ENCODE measurements around the gene SMS. TPM values are rescaled to one million over a fixed set of nuclear protein-coding genes. Genes with fewer than 3 reads are reported as not detected.

The SMS gene
- total RNA-seq, 2 experiments from 2014 or later: 89.0 to 91.8 TPM

GRCh38 chrX:21990832-21991231 is 50.3 kb downstream of the SMS start:
- Mint-ChIP-seq H3K27ac (no peak overlapping the region), H3K27me3 (ENCODE audit: low read depth) (no peaks in the 10 kb centered on the region), H3K4me1 (ENCODE audit: low read depth) (peaks cover 31% of the 10 kb centered on the region), H3K9me3 (ENCODE audit: insufficient read depth) (no peaks in the 10 kb centered on the region), H3K36me3 (ENCODE audit: low read depth) (peaks cover 43% of the 10 kb centered on the region), H3K4me3 (no peak overlapping the region)
- no peak for ATAC-seq
- ChIA-PET CTCF (interaction anchor here (2.0 kb wide), 2 partner anchors 19 to 145 kb away, joined by 4 read pairs; no protein-coding TSS in a partner anchor), POLR2A (interaction anchor here (0.5 kb wide), 1 partner anchor 127 kb away, joined by 3 read pairs; no protein-coding TSS in a partner anchor)
- no peak for DNase-seq

GRCh38 chrX:21991504-21991903 is 51.0 kb downstream of the SMS start:
- Mint-ChIP-seq H3K4me3 (no peak overlapping the region), H3K27me3 (ENCODE audit: low read depth) (no peaks in the 10 kb centered on the region), H3K9me3 (ENCODE audit: insufficient read depth) (no peaks in the 10 kb centered on the region), H3K36me3 (ENCODE audit: low read depth) (peaks cover 45% of the 10 kb centered on the region), H3K4me1 (ENCODE audit: low read depth) (peaks cover 35% of the 10 kb centered on the region), H3K27ac (no peak overlapping the region)
- ATAC-seq (no peak), DNase-seq (no peak)
- CTCF ChIA-PET: no interaction called here
- POLR2A ChIA-PET: interaction anchor here (0.5 to 0.6 kb wide), 2 partner anchors 89 to 126 kb away, joined by 3 read pairs; no protein-coding TSS in a partner anchor

- no peak for DNase-seq
- peaks cover 50% of the 10 kb centered on the region for H3K36me3 Mint-ChIP-seq (ENCODE audit: low read depth)
- H3K27ac Mint-ChIP-seq: no peak overlapping the region
- no peak for ATAC-seq
- no peaks in the 10 kb centered on the region for H3K9me3 Mint-ChIP-seq (ENCODE audit: insufficient read depth)
- ChIA-PET POLR2A (no interaction called here), CTCF (no interaction called here)
- no peaks in the 10 kb centered on the region for H3K27me3 Mint-ChIP-seq (ENCODE audit: low read depth)
- H3K4me3 Mint-ChIP-seq: no peak overlapping the region
- peaks cover 44% of the 10 kb centered on the region for H3K4me1 Mint-ChIP-seq (ENCODE audit: low read depth)
These were observed 52.8 kb downstream of the SMS start for GRCh38 chrX:21993265-21993664.

GRCh38 chrX:21996872-21997455 is 56.5 kb downstream of the SMS start:
- H3K4me1 Mint-ChIP-seq (ENCODE audit: low read depth): peaks cover 22% of the 10 kb centered on the region
- DNase-seq (no peak), ATAC-seq (no peak)
- no peaks in the 10 kb centered on the region for H3K27me3 Mint-ChIP-seq (ENCODE audit: low read depth)
- H3K36me3 Mint-ChIP-seq (ENCODE audit: low read depth): peaks cover 36% of the 10 kb centered on the region
- H3K4me3 Mint-ChIP-seq: no peak overlapping the region
- H3K9me3 Mint-ChIP-seq (ENCODE audit: insufficient read depth): no peaks in the 10 kb centered on the region
- H3K27ac Mint-ChIP-seq: peak overlapping the region; percentile 76
- ChIA-PET POLR2A (no interaction called here), CTCF (interaction anchor here (1.3 kb wide), 1 partner anchor 12 kb away, joined by 5 read pairs; no protein-coding TSS in a partner anchor)

GRCh38 chrX:21998037-21998436 is 57.5 kb downstream of the SMS start:
- no peak for ATAC-seq
- ChIA-PET CTCF (interaction anchor here (1.2 kb wide), 1 partner anchor 12 kb away, joined by 4 read pairs; no protein-coding TSS in a partner anchor), POLR2A (no interaction called here)
- no peaks in the 10 kb centered on the region for H3K9me3 Mint-ChIP-seq (ENCODE audit: insufficient read depth)
- no peaks in the 10 kb centered on the region for H3K27me3 Mint-ChIP-seq (ENCODE audit: low read depth)
- DNase-seq: no peak
- peaks cover 22% of the 10 kb centered on the region for H3K4me1 Mint-ChIP-seq (ENCODE audit: low read depth)
- H3K36me3 Mint-ChIP-seq (ENCODE audit: low read depth): peaks cover 38% of the 10 kb centered on the region
- H3K27ac Mint-ChIP-seq: no peak overlapping the region
- H3K4me3 Mint-ChIP-seq: no peak overlapping the region

GRCh38 chrX:22004866-22005265 is 64.4 kb downstream of the SMS start:
- Mint-ChIP-seq H3K27ac (no peak overlapping the region), H3K36me3 (ENCODE audit: low read depth) (peaks cover 36% of the 10 kb centered on the region), H3K9me3 (ENCODE audit: insufficient read depth) (no peaks in the 10 kb centered on the region), H3K4me1 (ENCODE audit: low read depth) (peaks cover 18% of the 10 kb centered on the region), H3K27me3 (ENCODE audit: low read depth) (no peaks in the 10 kb centered on the region), H3K4me3 (no peak overlapping the region)
- DNase-seq (peak; percentile 21), ATAC-seq (no peak)
- ChIA-PET POLR2A (no interaction called here), CTCF (interaction anchor here (1.6 kb wide), 1 partner anchor 20 kb away, joined by 4 read pairs; no protein-coding TSS in a partner anchor)

- H3K9me3 Mint-ChIP-seq (ENCODE audit: insufficient read depth): no peaks in the 10 kb centered on the region
- no peak overlapping the region for H3K4me3 Mint-ChIP-seq
- H3K36me3 Mint-ChIP-seq (ENCODE audit: low read depth): peaks cover 4% of the 10 kb centered on the region
- DNase-seq (no peak), ATAC-seq (no peak)
- no peaks in the 10 kb centered on the region for H3K27me3 Mint-ChIP-seq (ENCODE audit: low read depth)
- POLR2A ChIA-PET: no interaction called here
- no peak overlapping the region for H3K27ac Mint-ChIP-seq
- H3K4me1 Mint-ChIP-seq (ENCODE audit: low read depth): peaks cover 8% of the 10 kb centered on the region
- CTCF ChIA-PET: no interaction called here
These were observed 71.5 kb downstream of the SMS start for GRCh38 chrX:22012051-22012450.

- no peak for ATAC-seq
- Mint-ChIP-seq H3K27me3 (ENCODE audit: low read depth) (no peaks in the 10 kb centered on the region), H3K27ac (no peak overlapping the region), H3K4me3 (no peak overlapping the region), H3K9me3 (ENCODE audit: insufficient read depth) (no peaks in the 10 kb centered on the region), H3K4me1 (ENCODE audit: low read depth) (peaks cover 4% of the 10 kb centered on the region), H3K36me3 (ENCODE audit: low read depth) (peaks cover 3% of the 10 kb centered on the region)
- ChIA-PET CTCF (no interaction called here), POLR2A (no interaction called here)
- DNase-seq: no peak
These were observed 72.4 kb downstream of the SMS start for GRCh38 chrX:22012931-22013330.

GRCh38 chrX:22015139-22015750 is 74.7 kb downstream of the SMS start:
- Mint-ChIP-seq H3K4me3 (no peak overlapping the region), H3K27me3 (ENCODE audit: low read depth) (no peaks in the 10 kb centered on the region), H3K36me3 (ENCODE audit: low read depth) (no peaks in the 10 kb centered on the region), H3K4me1 (ENCODE audit: low read depth) (no peaks in the 10 kb centered on the region), H3K27ac (no peak overlapping the region), H3K9me3 (ENCODE audit: insufficient read depth) (no peaks in the 10 kb centered on the region)
- ATAC-seq (no peak), DNase-seq (no peak)
- ChIA-PET CTCF (no interaction called here), POLR2A (no interaction called here)

- Mint-ChIP-seq H3K36me3 (ENCODE audit: low read depth) (no peaks in the 10 kb centered on the region), H3K27ac (no peak overlapping the region), H3K9me3 (ENCODE audit: insufficient read depth) (no peaks in the 10 kb centered on the region), H3K27me3 (ENCODE audit: low read depth) (no peaks in the 10 kb centered on the region), H3K4me3 (no peak overlapping the region), H3K4me1 (ENCODE audit: low read depth) (no peaks in the 10 kb centered on the region)
- ChIA-PET POLR2A (no interaction called here), CTCF (no interaction called here)
- no peak for ATAC-seq
- no peak for DNase-seq
These were observed 81.3 kb downstream of the SMS start for GRCh38 chrX:22021751-22022324.

- H3K4me3 Mint-ChIP-seq: no peak overlapping the region
- no peaks in the 10 kb centered on the region for H3K9me3 Mint-ChIP-seq (ENCODE audit: insufficient read depth)
- ChIA-PET CTCF (no interaction called here), POLR2A (no interaction called here)
- ATAC-seq: no peak
- H3K27ac Mint-ChIP-seq: no peak overlapping the region
- no peaks in the 10 kb centered on the region for H3K4me1 Mint-ChIP-seq (ENCODE audit: low read depth)
- H3K27me3 Mint-ChIP-seq (ENCODE audit: low read depth): no peaks in the 10 kb centered on the region
- no peaks in the 10 kb centered on the region for H3K36me3 Mint-ChIP-seq (ENCODE audit: low read depth)
- no peak for DNase-seq
These were observed 84.1 kb downstream of the SMS start for GRCh38 chrX:22024577-22024976.

GRCh38 chrX:22025751-22026150 is 85.2 kb downstream of the SMS start:
- no peak for ATAC-seq
- DNase-seq: no peak
- no peaks in the 10 kb centered on the region for H3K27me3 Mint-ChIP-seq (ENCODE audit: low read depth)
- H3K9me3 Mint-ChIP-seq (ENCODE audit: insufficient read depth): no peaks in the 10 kb centered on the region
- no peak overlapping the region for H3K27ac Mint-ChIP-seq
- H3K36me3 Mint-ChIP-seq (ENCODE audit: low read depth): no peaks in the 10 kb centered on the region
- CTCF ChIA-PET: interaction anchor here (1.0 kb wide), 1 partner anchor 40 kb away, joined by 5 read pairs; no protein-coding TSS in a partner anchor
- H3K4me1 Mint-ChIP-seq (ENCODE audit: low read depth): no peaks in the 10 kb centered on the region
- no peak overlapping the region for H3K4me3 Mint-ChIP-seq
- POLR2A ChIA-PET: no interaction called here

All from activated CD8-positive, alpha-beta T cell treated with anti-CD3 and anti-CD28 coated beads, Interleukin-2, amount 10 ng/mL, durations not matched to agents 7 days and 5 days (primary cell).